ENCODE measurements around the gene GOPC.
A peak's percentile ranks its signal among the peaks of the same experiment; 100 is the strongest.

The GOPC gene

GRCh38 chr6:117627533-117627932 lies 25.2 kb upstream of the GOPC start:
- Histone ChIP-seq H3K27me3 (ENCODE audit: insufficient read depth, low read length, poor library complexity) (no peaks in the 10 kb centered on the region), H3K9ac (ENCODE audit: low read length) (no peak overlapping the region), H3K23ac (ENCODE audit: low read length) (no peak overlapping the region), H2BK15ac (replicated peaks; ENCODE audit: low read depth) (no peak overlapping the region), H3K4me1 (ENCODE audit: control insufficient read depth, low read depth, low read length) (no peaks in the 10 kb centered on the region), H4K8ac (ENCODE audit: low read depth, low read length) (no peak overlapping the region), H3K36me3 (ENCODE audit: control insufficient read depth, insufficient read depth, low read length) (no peaks in the 10 kb centered on the region), H3K79me1 (ENCODE audit: low read length) (no peaks in the 10 kb centered on the region), H2BK5ac (ENCODE audit: low read length) (no peak overlapping the region), H3K4me3 (ENCODE audit: low read length) (no peak overlapping the region), H2BK120ac (ENCODE audit: low read depth, low read length) (no peak overlapping the region), H3K4me2 (ENCODE audit: low read length) (no peak overlapping the region), H3K79me2 (ENCODE audit: control insufficient read depth, insufficient read depth, low read length) (no peaks in the 10 kb centered on the region), H3K27ac (ENCODE audit: low read depth, low read length) (no peak overlapping the region), H3K4ac (ENCODE audit: low read depth, low read length) (no peak overlapping the region), H3K18ac (ENCODE audit: low read length) (no peak overlapping the region), H4K5ac (ENCODE audit: low read length) (no peak overlapping the region), H3K56ac (ENCODE audit: low read length) (no peak overlapping the region), H2AK5ac (ENCODE audit: low read length) (no peak overlapping the region)
- peak; percentile 25 for DNase-seq

DNA sequence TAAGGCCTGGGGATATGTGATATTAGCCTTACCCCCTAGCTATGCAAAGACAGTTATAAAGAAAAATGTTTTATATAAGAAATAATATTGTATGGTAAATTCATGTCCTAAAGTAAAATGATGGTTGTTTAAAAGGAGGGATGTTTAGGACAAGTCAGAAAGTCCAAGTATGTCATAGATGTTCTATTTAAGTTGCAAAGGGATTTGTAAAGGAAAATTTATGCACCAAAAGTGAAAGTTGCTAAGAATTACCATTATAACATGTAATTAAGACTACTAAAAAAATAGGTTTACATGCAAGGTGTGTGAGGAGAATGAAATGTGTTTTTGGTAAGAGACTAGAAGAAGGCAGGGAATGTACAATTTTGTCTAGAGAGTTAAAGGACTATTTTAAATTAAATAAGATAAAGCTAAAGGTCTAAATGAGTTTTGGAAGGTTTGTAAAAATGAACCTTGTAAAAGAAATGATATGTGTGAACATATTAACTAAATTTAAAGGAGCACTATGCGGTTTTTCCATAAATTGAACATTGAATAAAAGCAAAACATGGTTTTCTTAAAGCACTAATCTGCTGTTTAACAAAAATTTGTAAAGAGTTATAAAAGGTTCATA lies 22.7 kb upstream of the GOPC start:
- H4K8ac ChIP-seq (ENCODE audit: low read depth, low read length) = no peak overlapping the region
- H2BK15ac ChIP-seq (replicated peaks; ENCODE audit: low read depth) = no peak overlapping the region
- no peaks in the 10 kb centered on the region for H3K79me2 ChIP-seq (ENCODE audit: control insufficient read depth, insufficient read depth, low read length)
- no peak overlapping the region for H2BK5ac ChIP-seq (ENCODE audit: low read length)
- no peak overlapping the region for H4K5ac ChIP-seq (ENCODE audit: low read length)
- no peak overlapping the region for H3K4me2 ChIP-seq (ENCODE audit: low read length)
- WGBS (ENCODE audit: extremely low coverage, insufficient coverage, low lambda C conversion rate) = no CpG with 5 or more reads among the region's 1 CpG
- no peaks in the 10 kb centered on the region for H3K36me3 ChIP-seq (ENCODE audit: control insufficient read depth, insufficient read depth, low read length)
- H3K27ac ChIP-seq (ENCODE audit: low read depth, low read length) = no peak overlapping the region
- no peak overlapping the region for H2AK5ac ChIP-seq (ENCODE audit: low read length)
- no peak overlapping the region for H3K18ac ChIP-seq (ENCODE audit: low read length)
- no peaks in the 10 kb centered on the region for H3K79me1 ChIP-seq (ENCODE audit: low read length)
- no peak overlapping the region for H3K4ac ChIP-seq (ENCODE audit: low read depth, low read length)
- H2BK120ac ChIP-seq (ENCODE audit: low read depth, low read length) = no peak overlapping the region
- no peak overlapping the region for H3K9ac ChIP-seq (ENCODE audit: low read length)
- H3K56ac ChIP-seq (ENCODE audit: low read length) = no peak overlapping the region
- H3K23ac ChIP-seq (ENCODE audit: low read length) = no peak overlapping the region
- no peaks in the 10 kb centered on the region for H3K27me3 ChIP-seq (ENCODE audit: insufficient read depth, low read length, poor library complexity)
- peak; percentile 51 for DNase-seq
- H3K4me1 ChIP-seq (ENCODE audit: control insufficient read depth, low read depth, low read length) = no peaks in the 10 kb centered on the region
- H3K4me3 ChIP-seq (ENCODE audit: low read length) = no peak overlapping the region

DNA sequence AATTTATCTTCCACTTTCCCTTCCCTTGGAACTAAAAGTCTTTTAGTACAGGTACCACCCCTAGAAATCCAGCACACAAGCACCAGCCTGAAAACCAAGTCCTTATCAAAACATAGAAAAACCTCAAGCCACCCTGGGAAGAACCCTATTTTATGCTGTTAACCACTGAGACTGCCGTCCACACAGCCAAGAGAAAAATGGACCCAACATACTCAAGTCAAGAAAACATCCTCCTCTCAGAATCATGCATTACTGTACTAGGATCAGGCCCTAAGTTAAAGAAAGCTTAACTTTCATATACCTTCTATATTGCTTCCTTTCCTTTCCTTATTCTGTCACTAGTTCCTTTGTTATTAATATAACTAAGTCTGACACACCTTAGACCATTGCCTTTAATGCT lies 16.9 kb upstream of the GOPC start:
- H3K36me3 ChIP-seq (ENCODE audit: control insufficient read depth, insufficient read depth, low read length) = no peaks in the 10 kb centered on the region
- no peaks in the 10 kb centered on the region for H3K79me2 ChIP-seq (ENCODE audit: control insufficient read depth, insufficient read depth, low read length)
- DNase-seq = no peak
- no peak overlapping the region for H2BK15ac ChIP-seq (replicated peaks; ENCODE audit: low read depth)
- no peak overlapping the region for H4K8ac ChIP-seq (ENCODE audit: low read depth, low read length)
- no CpG with 5 or more reads among the region's 1 CpG for WGBS (ENCODE audit: extremely low coverage, insufficient coverage, low lambda C conversion rate)
- no peaks in the 10 kb centered on the region for H3K79me1 ChIP-seq (ENCODE audit: low read length)
- H3K4me1 ChIP-seq (ENCODE audit: control insufficient read depth, low read depth, low read length) = no peaks in the 10 kb centered on the region
- H4K5ac ChIP-seq (ENCODE audit: low read length) = no peak overlapping the region
- no peaks in the 10 kb centered on the region for H3K27me3 ChIP-seq (ENCODE audit: insufficient read depth, low read length, poor library complexity)
- no peak overlapping the region for H3K9ac ChIP-seq (ENCODE audit: low read length)
- no peak overlapping the region for H3K23ac ChIP-seq (ENCODE audit: low read length)
- H3K4me2 ChIP-seq (ENCODE audit: low read length) = no peak overlapping the region
- no peak overlapping the region for H3K4me3 ChIP-seq (ENCODE audit: low read length)
- no peak overlapping the region for H3K18ac ChIP-seq (ENCODE audit: low read length)
- H2BK5ac ChIP-seq (ENCODE audit: low read length) = no peak overlapping the region
- H2BK120ac ChIP-seq (ENCODE audit: low read depth, low read length) = no peak overlapping the region
- H3K4ac ChIP-seq (ENCODE audit: low read depth, low read length) = no peak overlapping the region
- H3K56ac ChIP-seq (ENCODE audit: low read length) = no peak overlapping the region
- no peak overlapping the region for H2AK5ac ChIP-seq (ENCODE audit: low read length)
- H3K27ac ChIP-seq (ENCODE audit: low read depth, low read length) = no peak overlapping the region

DNA sequence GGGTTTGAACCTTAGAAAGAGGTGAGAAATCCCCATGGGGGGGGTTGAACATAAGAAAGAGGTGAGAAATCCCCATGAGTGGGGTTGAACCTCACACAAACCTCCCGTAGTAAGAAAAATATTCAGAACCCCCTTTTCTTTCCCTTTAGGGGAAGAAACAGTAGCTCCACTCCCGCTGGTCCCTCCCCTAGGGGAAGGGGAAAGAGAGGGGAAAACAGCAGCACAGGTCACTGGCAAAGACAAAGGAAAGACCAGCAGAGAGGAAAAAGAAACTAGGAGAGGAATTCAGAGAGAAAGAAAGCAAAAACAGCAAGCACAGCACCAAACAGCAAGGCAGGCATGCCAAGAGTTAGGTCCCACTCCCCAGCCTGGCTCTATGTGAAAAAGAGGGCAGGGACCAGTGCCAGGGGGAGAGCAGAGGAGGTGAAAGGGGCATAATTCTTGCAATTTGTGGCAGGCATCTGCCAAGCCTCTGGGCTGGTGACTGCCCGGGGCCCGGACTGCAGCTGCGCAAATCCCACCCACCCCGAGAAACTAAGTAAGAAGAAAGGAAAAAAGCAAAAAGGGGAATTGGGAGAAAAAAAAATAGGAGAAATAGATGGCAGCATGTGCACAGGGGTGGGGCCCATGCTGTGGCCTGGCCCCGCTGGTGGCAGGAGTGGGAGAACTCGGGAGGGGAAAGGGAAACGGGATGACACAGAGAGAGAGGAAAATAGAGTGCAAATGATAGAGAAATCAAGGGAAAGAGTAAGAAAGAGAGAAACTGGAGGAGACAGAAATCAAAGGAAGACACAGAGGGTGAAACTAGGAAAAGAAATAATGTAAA lies 15.1 kb upstream of the GOPC start:
- Histone ChIP-seq H3K23ac (ENCODE audit: low read length) (no peak overlapping the region), H3K4me1 (ENCODE audit: control insufficient read depth, low read depth, low read length) (no peaks in the 10 kb centered on the region), H3K27ac (ENCODE audit: low read depth, low read length) (no peak overlapping the region), H3K9ac (ENCODE audit: low read length) (no peak overlapping the region), H3K79me1 (ENCODE audit: low read length) (no peaks in the 10 kb centered on the region), H3K36me3 (ENCODE audit: control insufficient read depth, insufficient read depth, low read length) (no peaks in the 10 kb centered on the region), H4K8ac (ENCODE audit: low read depth, low read length) (no peak overlapping the region), H2BK5ac (ENCODE audit: low read length) (no peak overlapping the region), H3K56ac (ENCODE audit: low read length) (no peak overlapping the region), H2AK5ac (ENCODE audit: low read length) (no peak overlapping the region), H3K4me3 (ENCODE audit: low read length) (no peak overlapping the region), H2BK15ac (replicated peaks; ENCODE audit: low read depth) (no peak overlapping the region), H3K18ac (ENCODE audit: low read length) (no peak overlapping the region), H2BK120ac (ENCODE audit: low read depth, low read length) (peak overlapping the region; percentile 52), H3K4ac (ENCODE audit: low read depth, low read length) (no peak overlapping the region), H3K4me2 (ENCODE audit: low read length) (no peak overlapping the region), H3K27me3 (ENCODE audit: insufficient read depth, low read length, poor library complexity) (no peaks in the 10 kb centered on the region), H3K79me2 (ENCODE audit: control insufficient read depth, insufficient read depth, low read length) (no peaks in the 10 kb centered on the region), H4K5ac (ENCODE audit: low read length) (no peak overlapping the region)
- DNase-seq = peak; percentile 13
- no CpG with 5 or more reads among the region's 9 CpGs for WGBS (ENCODE audit: extremely low coverage, insufficient coverage, low lambda C conversion rate)

DNA sequence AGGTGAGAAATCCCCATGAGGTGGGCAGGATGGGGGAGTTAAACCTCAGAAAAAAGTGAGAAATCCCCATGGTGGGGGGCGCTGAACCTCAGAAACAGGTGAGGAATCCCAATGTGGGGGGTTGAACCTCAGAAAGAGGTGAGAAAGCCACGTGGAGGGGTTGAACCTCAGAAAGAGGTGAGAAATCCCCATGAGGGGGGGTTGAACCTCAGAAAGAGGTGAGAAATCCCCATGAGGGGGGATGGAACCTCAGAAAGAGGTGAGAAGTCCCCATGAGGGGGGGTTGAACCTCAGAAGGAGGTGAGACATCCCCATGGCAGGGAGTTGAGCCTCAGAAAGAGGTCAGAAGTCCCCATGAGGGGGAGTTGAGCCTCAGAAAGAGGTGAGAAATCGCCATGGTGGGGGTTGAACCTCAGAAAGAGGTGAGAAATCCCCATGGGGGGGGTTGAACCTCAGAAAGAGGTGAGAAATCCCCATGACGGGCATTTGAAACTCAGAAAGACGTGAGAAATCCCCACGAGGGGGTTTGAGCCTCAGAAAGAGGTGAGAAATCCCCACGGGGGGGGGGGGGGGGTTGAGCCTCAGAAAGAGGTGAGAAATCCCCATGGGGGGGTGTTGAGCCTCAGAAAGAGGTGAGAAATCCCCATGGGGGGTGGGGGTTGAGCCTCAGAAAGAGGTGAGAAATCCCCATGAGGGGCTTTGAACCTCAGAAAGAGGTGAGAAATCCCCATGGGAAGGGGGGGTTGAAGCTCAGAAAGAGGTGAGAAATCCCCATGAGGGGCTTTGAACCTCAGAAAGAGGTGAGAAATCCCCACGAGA lies 14.3 kb upstream of the GOPC start:
- H2AK5ac ChIP-seq (ENCODE audit: low read length) = no peak overlapping the region
- H3K9ac ChIP-seq (ENCODE audit: low read length) = no peak overlapping the region
- no peak overlapping the region for H4K8ac ChIP-seq (ENCODE audit: low read depth, low read length)
- H2BK15ac ChIP-seq (replicated peaks; ENCODE audit: low read depth) = no peak overlapping the region
- H3K56ac ChIP-seq (ENCODE audit: low read length) = no peak overlapping the region
- H3K79me1 ChIP-seq (ENCODE audit: low read length) = no peaks in the 10 kb centered on the region
- peak overlapping the region; percentile 75 for H3K18ac ChIP-seq (ENCODE audit: low read length)
- H2BK5ac ChIP-seq (ENCODE audit: low read length) = no peak overlapping the region
- H3K79me2 ChIP-seq (ENCODE audit: control insufficient read depth, insufficient read depth, low read length) = no peaks in the 10 kb centered on the region
- H3K27ac ChIP-seq (ENCODE audit: low read depth, low read length) = no peak overlapping the region
- H3K4me3 ChIP-seq (ENCODE audit: low read length) = no peak overlapping the region
- no peak overlapping the region for H3K4ac ChIP-seq (ENCODE audit: low read depth, low read length)
- H3K27me3 ChIP-seq (ENCODE audit: insufficient read depth, low read length, poor library complexity) = no peaks in the 10 kb centered on the region
- H3K4me2 ChIP-seq (ENCODE audit: low read length) = no peak overlapping the region
- H4K5ac ChIP-seq (ENCODE audit: low read length) = no peak overlapping the region
- DNase-seq = no peak
- no peaks in the 10 kb centered on the region for H3K36me3 ChIP-seq (ENCODE audit: control insufficient read depth, insufficient read depth, low read length)
- no peak overlapping the region for H3K23ac ChIP-seq (ENCODE audit: low read length)
- WGBS (ENCODE audit: extremely low coverage, insufficient coverage, low lambda C conversion rate) = no CpG with 5 or more reads among the region's 8 CpGs
- H2BK120ac ChIP-seq (ENCODE audit: low read depth, low read length) = peak overlapping the region; percentile 28
- H3K4me1 ChIP-seq (ENCODE audit: control insufficient read depth, low read depth, low read length) = peaks cover 3% of the 10 kb centered on the region

All from mesendoderm (in vitro differentiated cells).